ENCODE measurements around the gene INSRR.
A peak's percentile ranks its signal among the peaks of the same experiment; 100 is the strongest.

The INSRR gene

GRCh38 chr1:156807627-156808026, 51.3 kb downstream of the INSRR start:
- no peak for TF ChIP-seq CTCF (conservative IDR thresholded peaks at IDR 0.05; ENCODE audit: low read depth, low read length)
- DNase-seq (ENCODE audit: low read depth), result no peak
- no peak overlapping the region for H3K4me3 ChIP-seq (ENCODE audit: low read length)

DNA sequence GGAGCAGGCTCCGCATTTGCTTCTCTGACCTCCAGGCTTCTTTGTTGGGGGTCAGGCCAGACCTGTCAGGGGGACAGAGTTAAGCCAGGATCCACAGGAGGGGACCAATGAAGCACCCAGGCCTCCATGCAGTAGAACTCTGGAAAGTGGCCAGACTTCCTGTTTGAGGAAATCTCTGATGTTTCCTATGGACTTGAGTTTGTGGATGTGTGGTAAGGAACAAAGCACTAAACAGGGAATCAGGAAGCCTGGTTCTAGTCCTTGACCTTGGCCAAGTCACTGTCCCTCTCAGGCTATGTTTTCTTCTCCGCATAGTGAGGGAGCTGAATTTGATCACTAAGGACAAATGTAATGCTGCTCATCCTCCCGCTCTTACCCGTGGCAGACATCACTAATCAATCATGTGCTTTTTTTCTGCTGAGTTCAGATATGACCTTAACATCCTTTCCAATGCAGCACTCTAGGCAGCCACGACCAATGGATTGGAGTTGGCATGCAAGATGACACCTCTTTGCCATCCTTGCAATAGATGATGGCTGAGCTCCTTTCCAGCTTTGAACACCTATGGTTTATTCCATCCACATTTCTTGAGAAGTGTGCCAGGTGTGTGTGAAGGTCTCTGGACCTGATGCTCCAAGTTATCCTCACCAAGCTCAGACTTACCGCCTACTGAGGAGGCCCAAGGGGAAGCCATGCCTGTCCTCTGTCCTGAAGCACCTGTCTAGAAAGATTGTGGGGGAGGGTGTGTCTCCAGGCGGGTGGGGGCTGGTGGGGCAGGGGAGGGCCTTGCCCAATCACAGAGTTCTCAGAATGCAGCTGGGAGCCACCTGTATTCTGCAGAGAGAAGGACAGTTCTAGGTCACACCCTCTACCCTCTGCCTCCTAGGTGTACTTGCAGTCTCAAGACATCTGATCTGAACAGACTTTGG, 52.1 kb downstream of the INSRR start:
- no peak overlapping the region for H3K4me3 ChIP-seq (ENCODE audit: low read length)
- DNase-seq (ENCODE audit: low read depth), result no peak
- TF ChIP-seq CTCF (conservative IDR thresholded peaks at IDR 0.05; ENCODE audit: low read depth, low read length), result no peak

- H3K4me3 ChIP-seq (ENCODE audit: low read length), result no peak overlapping the region
- TF ChIP-seq CTCF (conservative IDR thresholded peaks at IDR 0.05; ENCODE audit: low read depth, low read length), result no peak
- no peak for DNase-seq (ENCODE audit: low read depth)
These were observed 53.0 kb downstream of the INSRR start for GRCh38 chr1:156805766-156806511.

DNA sequence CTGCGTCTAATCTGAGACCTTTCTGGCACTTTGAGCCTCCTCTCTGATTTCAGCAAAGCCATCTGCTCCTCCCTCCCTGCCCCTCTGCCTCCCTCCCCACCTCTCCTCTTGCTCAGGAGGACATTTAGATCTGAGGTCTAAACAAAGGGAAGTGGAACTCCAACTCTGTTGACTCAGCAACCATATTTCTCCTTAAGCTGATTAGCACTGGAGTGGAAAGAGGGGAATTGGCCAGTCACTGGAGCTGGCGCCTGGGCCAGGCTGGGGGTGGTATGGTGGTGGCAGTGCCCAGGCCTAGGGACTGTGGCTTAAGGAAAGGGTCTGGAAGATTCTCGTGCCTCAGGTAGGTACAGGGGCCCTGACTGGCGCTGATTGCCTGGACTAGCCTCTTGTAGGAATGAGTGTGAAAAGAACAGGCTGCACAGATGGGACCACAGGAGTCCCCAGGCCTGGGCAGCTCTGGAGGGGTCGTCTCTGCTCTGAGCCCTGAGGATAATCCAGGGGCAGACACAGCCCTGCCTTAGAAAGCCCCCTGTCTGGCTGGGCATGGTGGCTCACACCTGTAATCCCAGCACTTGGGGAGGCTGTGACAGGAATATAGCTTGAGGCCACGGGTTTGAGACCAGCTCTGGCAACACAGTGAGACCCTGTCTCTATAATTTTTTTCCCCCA, 54.2 kb downstream of the INSRR start:
- no peak for TF ChIP-seq CTCF (conservative IDR thresholded peaks at IDR 0.05; ENCODE audit: low read depth, low read length)
- DNase-seq (ENCODE audit: low read depth), result peak; percentile 90

GRCh38 chr1:156804026-156804425, 54.9 kb downstream of the INSRR start:
- no peak for DNase-seq (ENCODE audit: low read depth)
- no peak overlapping the region for H3K4me3 ChIP-seq (ENCODE audit: low read length)
- no peak for TF ChIP-seq CTCF (conservative IDR thresholded peaks at IDR 0.05; ENCODE audit: low read depth, low read length)

More for the DNA sequence above, 54.2 kb downstream of the INSRR start:
- no peak overlapping the region for H3K4me3 ChIP-seq (ENCODE audit: low read length)

DNA sequence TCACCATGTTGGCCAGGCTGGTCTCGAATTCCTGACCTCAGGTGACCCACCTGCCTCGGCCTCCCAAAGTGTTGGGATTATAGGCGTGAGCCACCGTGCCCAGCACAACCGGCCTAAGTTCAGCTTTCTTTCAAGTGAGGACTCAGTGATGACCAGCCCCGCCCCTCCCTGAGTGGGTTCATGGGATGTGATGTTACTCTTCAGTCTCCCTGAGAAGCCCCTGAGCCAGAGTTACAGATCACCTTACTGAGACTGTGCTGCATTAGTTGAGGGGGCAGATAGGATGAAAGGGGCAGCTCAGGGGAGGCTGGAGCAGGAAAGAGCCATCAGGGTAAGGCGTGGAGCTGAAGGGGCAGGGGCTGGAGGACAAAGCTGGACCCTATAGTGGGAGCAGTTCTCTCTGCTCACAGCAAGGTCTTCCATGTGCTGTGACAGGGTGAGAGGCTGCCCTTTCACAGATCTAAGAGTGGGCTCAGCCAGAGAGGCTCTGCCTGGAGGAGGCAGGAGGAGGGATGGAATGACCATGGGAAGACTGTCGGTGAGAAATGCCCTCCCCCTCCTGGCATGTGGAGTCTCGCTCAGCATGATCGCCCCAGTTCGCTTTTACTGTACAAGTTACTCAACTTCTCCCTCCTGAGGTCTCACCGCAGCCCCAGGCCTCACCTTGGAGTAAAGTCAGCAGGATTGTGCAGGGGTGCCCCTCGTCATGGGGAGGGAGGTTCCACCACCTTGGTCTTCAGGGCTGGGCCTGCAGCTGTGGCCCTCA, 55.6 kb downstream of the INSRR start:
- no peak for TF ChIP-seq CTCF (conservative IDR thresholded peaks at IDR 0.05; ENCODE audit: low read depth, low read length)
- no peak for DNase-seq (ENCODE audit: low read depth)
- H3K4me3 ChIP-seq (ENCODE audit: low read length), result no peak overlapping the region
